ENCODE data around the gene GATA6. TPM values are rescaled to one million over a fixed set of nuclear protein-coding genes. Genes with fewer than 3 reads are reported as not detected.

GATA6 gene
- total and polyA plus RNA-seq, 2 experiments from 2014 or later: 6.6 to 19.0 TPM

- Histone ChIP-seq H3K4me2 (ENCODE audit: unreplicated experiment) (no peak overlapping the region), H3K27ac (no peak overlapping the region), H3K9me3 (ENCODE audit: low read depth) (no peaks in the 10 kb centered on the region), H2AFZ (no peak overlapping the region), H3K9me2 (ENCODE audit: insufficient read depth) (no peaks in the 10 kb centered on the region), H3K36me3 (ENCODE audit: low read depth) (no peaks in the 10 kb centered on the region), H3K4me3 (no peak overlapping the region), H4K20me1 (ENCODE audit: insufficient read depth) (no peaks in the 10 kb centered on the region), H3K4me1 (ENCODE audit: insufficient read depth) (peaks cover 9% of the 10 kb centered on the region), H3K27me3 (replicated peaks; ENCODE audit: insufficient read depth) (no peaks in the 10 kb centered on the region), H3K79me2 (ENCODE audit: insufficient read depth) (no peaks in the 10 kb centered on the region), H3K9ac (no peak overlapping the region), H3F3A (ENCODE audit: insufficient read depth) (no peaks in the 10 kb centered on the region)
- WGBS, 2 experiments (ENCODE audit: low coverage in 1 of 2, low lambda C conversion rate in 2 of 2, missing lambda C conversion rate in 2 of 2): 21 to 47% methylated on average over 1 of the region's 1 CpG
- no peak for DNase-seq
- no peak for TF ChIP-seq EZH2phosphoT487 (IDR thresholded peaks at IDR 0.05; ENCODE audit: insufficient read depth, low read depth)
- in situ Hi-C loops (cut with MboI): loop anchor here (10.0 kb wide), 1 partner anchor 61 kb away; no protein-coding TSS in a partner anchor
These were observed 54.6 kb downstream of the GATA6 start for GRCh38 chr18:22223965-22224322.

GRCh38 chr18:22224339-22224738, 55.0 kb downstream of the GATA6 start:
- H4K20me1 ChIP-seq (ENCODE audit: insufficient read depth): no peaks in the 10 kb centered on the region
- H3K4me3 ChIP-seq: no peak overlapping the region
- no peaks in the 10 kb centered on the region for H3K79me2 ChIP-seq (ENCODE audit: insufficient read depth)
- H3K9me2 ChIP-seq (ENCODE audit: insufficient read depth): no peaks in the 10 kb centered on the region
- no peak overlapping the region for H3K9ac ChIP-seq
- peaks cover 12% of the 10 kb centered on the region for H3K4me1 ChIP-seq (ENCODE audit: insufficient read depth)
- H3K27me3 ChIP-seq (replicated peaks; ENCODE audit: insufficient read depth): no peaks in the 10 kb centered on the region
- no peak overlapping the region for H3K27ac ChIP-seq
- DNase-seq: no peak
- 55 to 56% methylated on average over 1 of the region's 1 CpG for WGBS, 2 experiments (ENCODE audit: low coverage in 1 of 2, low lambda C conversion rate in 2 of 2, missing lambda C conversion rate in 2 of 2)
- H3F3A ChIP-seq (ENCODE audit: insufficient read depth): 0 out of 2 replicates have a peak, but pooled peaks cover 4% of the 10 kb centered on the region
- TF ChIP-seq EZH2 (IDR thresholded peaks at IDR 0.05; ENCODE audit: insufficient read depth, poor library complexity, severe bottlenecking): no peak
- TF ChIP-seq EZH2phosphoT487 (IDR thresholded peaks at IDR 0.05; ENCODE audit: insufficient read depth, low read depth): no peak
- in situ Hi-C loops (cut with MboI): loop anchor here (10.0 kb wide), 1 partner anchor 60 kb away; no protein-coding TSS in a partner anchor
- H3K9me3 ChIP-seq (ENCODE audit: low read depth): no peaks in the 10 kb centered on the region
- H3K36me3 ChIP-seq (ENCODE audit: low read depth): no peaks in the 10 kb centered on the region
- no peak overlapping the region for H2AFZ ChIP-seq
- no peak overlapping the region for H3K4me2 ChIP-seq (ENCODE audit: unreplicated experiment)

- Histone ChIP-seq H3K4me3 (no peak overlapping the region), H3K4me1 (ENCODE audit: insufficient read depth) (peaks cover 19% of the 10 kb centered on the region), H3K27ac (no peak overlapping the region), H3K9me2 (ENCODE audit: insufficient read depth) (no peaks in the 10 kb centered on the region), H3K36me3 (ENCODE audit: low read depth) (no peaks in the 10 kb centered on the region), H2AFZ (no peak overlapping the region), H3K79me2 (ENCODE audit: insufficient read depth) (no peaks in the 10 kb centered on the region), H3K27me3 (replicated peaks; ENCODE audit: insufficient read depth) (no peaks in the 10 kb centered on the region), H4K20me1 (ENCODE audit: insufficient read depth) (no peaks in the 10 kb centered on the region), H3K9me3 (ENCODE audit: low read depth) (no peaks in the 10 kb centered on the region), H3K9ac (no peak overlapping the region), H3F3A (ENCODE audit: insufficient read depth) (0 out of 2 replicates have a peak, but pooled peaks cover 6% of the 10 kb centered on the region), H3K4me2 (ENCODE audit: unreplicated experiment) (no peak overlapping the region)
- in situ Hi-C loops (cut with MboI): loop anchor here (10.0 kb wide), 1 partner anchor 58 kb away; no protein-coding TSS in a partner anchor
- TF ChIP-seq EZH2phosphoT487 (IDR thresholded peaks at IDR 0.05; ENCODE audit: insufficient read depth, low read depth) (no peak), EZH2 (IDR thresholded peaks at IDR 0.05; ENCODE audit: insufficient read depth, poor library complexity, severe bottlenecking) (no peak)
- 66 to 73% methylated on average over 4 of the region's 4 CpGs for WGBS, 2 experiments (ENCODE audit: low coverage in 1 of 2, low lambda C conversion rate in 2 of 2, missing lambda C conversion rate in 2 of 2)
- no peak for DNase-seq
These were observed 57.4 kb downstream of the GATA6 start for GRCh38 chr18:22226801-22227200.

- peak; percentile 86 for DNase-seq
- H3K4me3 ChIP-seq: no peak overlapping the region
- no peak overlapping the region; the same call in 1 of the 2 replicates for H3K27ac ChIP-seq
- WGBS, 2 experiments (ENCODE audit: low coverage in 1 of 2, low lambda C conversion rate in 2 of 2, missing lambda C conversion rate in 2 of 2): 24 to 26% methylated on average over 2 of the region's 2 CpGs
- peaks cover 13% of the 10 kb centered on the region for H3K4me1 ChIP-seq (ENCODE audit: insufficient read depth)
- H3K79me2 ChIP-seq (ENCODE audit: insufficient read depth): no peaks in the 10 kb centered on the region
- no peak overlapping the region for H3K4me2 ChIP-seq (ENCODE audit: unreplicated experiment)
- no peaks in the 10 kb centered on the region for H3K36me3 ChIP-seq (ENCODE audit: low read depth)
- 0 out of 2 replicates have a peak, but pooled peaks cover 6% of the 10 kb centered on the region for H3F3A ChIP-seq (ENCODE audit: insufficient read depth)
- no peaks in the 10 kb centered on the region for H3K9me3 ChIP-seq (ENCODE audit: low read depth)
- no peak overlapping the region for H2AFZ ChIP-seq
- no peak overlapping the region for H3K9ac ChIP-seq
- no peaks in the 10 kb centered on the region for H4K20me1 ChIP-seq (ENCODE audit: insufficient read depth)
- in situ Hi-C loops (cut with MboI): loop anchor here (10.0 kb wide), 1 partner anchor 56 kb away; no protein-coding TSS in a partner anchor
- no peaks in the 10 kb centered on the region; the same call in 1 of the 2 replicates for H3K27me3 ChIP-seq (replicated peaks; ENCODE audit: insufficient read depth)
- TF ChIP-seq EZH2phosphoT487 (IDR thresholded peaks at IDR 0.05; ENCODE audit: insufficient read depth, low read depth): no peak
- TF ChIP-seq EZH2 (IDR thresholded peaks at IDR 0.05; ENCODE audit: insufficient read depth, poor library complexity, severe bottlenecking): no peak
- no peaks in the 10 kb centered on the region for H3K9me2 ChIP-seq (ENCODE audit: insufficient read depth)
These were observed 59.6 kb downstream of the GATA6 start for GRCh38 chr18:22228976-22229375.

All from GM23248 (cell line).